Astrocyte of the cerebellum (primary cell): Measurements from ENCODE around the gene RSAD1.

Experiments
- DNase-seq: peaks from one replicate; pipeline ENCODE4 v3.0.0-alpha.2; 2011; ENCODE audit warnings: low read depth
- H3K4me3 ChIP-seq: 2 replicates; pipeline ENCODE4 v1.5.1; 2011; ENCODE audit warnings: mild to moderate bottlenecking, low read depth, low read length, moderate library complexity
- in situ Hi-C: cut with HindIII; loops from 2 replicates; pipeline ENCODE4 v1.10.0; 2017; ENCODE audit warnings: low sequenced_read_pairs
- TF ChIP-seq, protein P1 (sequence below): IDR thresholded peaks from 2 replicates; pipeline ENCODE4 v1.5.1; 2012; ENCODE audit warnings: low read length, low read depth, moderate library complexity, mild to moderate bottlenecking; ENCODE audit errors: missing control alignments

RSAD1 gene

GRCh38 chr17:50464121-50464520 lies 14.5 kb upstream of the RSAD1 start:
- no peak overlapping the region for H3K4me3 ChIP-seq
- in situ Hi-C loops: no loop called here
- no peak for DNase-seq
- TF ChIP-seq, protein P1, sequence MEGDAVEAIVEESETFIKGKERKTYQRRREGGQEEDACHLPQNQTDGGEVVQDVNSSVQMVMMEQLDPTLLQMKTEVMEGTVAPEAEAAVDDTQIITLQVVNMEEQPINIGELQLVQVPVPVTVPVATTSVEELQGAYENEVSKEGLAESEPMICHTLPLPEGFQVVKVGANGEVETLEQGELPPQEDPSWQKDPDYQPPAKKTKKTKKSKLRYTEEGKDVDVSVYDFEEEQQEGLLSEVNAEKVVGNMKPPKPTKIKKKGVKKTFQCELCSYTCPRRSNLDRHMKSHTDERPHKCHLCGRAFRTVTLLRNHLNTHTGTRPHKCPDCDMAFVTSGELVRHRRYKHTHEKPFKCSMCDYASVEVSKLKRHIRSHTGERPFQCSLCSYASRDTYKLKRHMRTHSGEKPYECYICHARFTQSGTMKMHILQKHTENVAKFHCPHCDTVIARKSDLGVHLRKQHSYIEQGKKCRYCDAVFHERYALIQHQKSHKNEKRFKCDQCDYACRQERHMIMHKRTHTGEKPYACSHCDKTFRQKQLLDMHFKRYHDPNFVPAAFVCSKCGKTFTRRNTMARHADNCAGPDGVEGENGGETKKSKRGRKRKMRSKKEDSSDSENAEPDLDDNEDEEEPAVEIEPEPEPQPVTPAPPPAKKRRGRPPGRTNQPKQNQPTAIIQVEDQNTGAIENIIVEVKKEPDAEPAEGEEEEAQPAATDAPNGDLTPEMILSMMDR: no peak

GRCh38 chr17:50464736-50465135 lies 13.9 kb upstream of the RSAD1 start:
- DNase-seq: no peak
- in situ Hi-C loops: no loop called here
- TF ChIP-seq, protein P1: no peak
- no peak overlapping the region for H3K4me3 ChIP-seq

- DNase-seq: no peak
- in situ Hi-C loops: no loop called here
- TF ChIP-seq, protein P1: no peak
- no peak overlapping the region for H3K4me3 ChIP-seq
Observed at GRCh38 chr17:50465171-50465570, 13.5 kb upstream of the RSAD1 start.

- in situ Hi-C loops: no loop called here
- H3K4me3 ChIP-seq: no peak overlapping the region
- TF ChIP-seq, protein P1: no peak
- no peak for DNase-seq
Observed at GRCh38 chr17:50465635-50466034, 13.0 kb upstream of the RSAD1 start.

DNA sequence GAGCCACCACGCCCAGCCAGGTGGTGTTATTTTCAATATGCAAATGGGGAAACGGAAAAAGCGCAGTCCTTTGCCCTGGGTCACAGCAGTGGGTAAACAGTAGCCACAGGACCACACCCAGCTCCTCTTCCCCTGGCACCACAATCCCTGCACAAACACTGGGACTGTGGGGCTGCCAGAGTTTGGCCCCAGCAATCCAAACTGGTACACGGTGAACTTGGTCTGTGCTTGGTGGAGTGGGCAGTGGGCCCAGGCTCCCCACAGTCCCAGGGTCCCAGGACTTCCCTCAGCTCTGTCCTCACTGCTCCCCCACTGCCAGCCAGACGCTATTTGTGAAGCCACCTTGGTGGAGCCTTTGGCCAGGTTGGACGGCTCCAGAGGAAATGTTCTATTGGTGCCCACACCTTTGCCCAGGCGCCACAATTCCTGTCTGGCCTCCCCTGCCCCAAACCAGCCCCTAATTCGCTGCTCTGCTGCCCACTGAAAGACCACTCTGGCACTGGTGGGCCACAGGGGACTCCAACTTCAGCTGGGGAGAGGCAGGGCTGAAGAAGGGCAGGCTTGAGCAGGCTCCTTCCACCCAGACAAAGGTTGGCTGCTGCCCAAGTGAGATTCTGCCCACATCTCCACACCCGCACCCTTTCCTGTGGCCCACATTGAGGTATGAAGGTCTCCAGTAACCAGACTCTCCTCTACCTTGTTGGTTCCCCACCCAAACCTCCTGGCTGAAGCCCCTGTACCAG lies 12.1 kb upstream of the RSAD1 start:
- in situ Hi-C loops: no loop called here
- no peak overlapping the region for H3K4me3 ChIP-seq
- TF ChIP-seq, protein P1: no peak
- no peak for DNase-seq

- TF ChIP-seq, protein P1: no peak
- no peak for DNase-seq
- in situ Hi-C loops: no loop called here
- H3K4me3 ChIP-seq: no peak overlapping the region
Observed at GRCh38 chr17:50467114-50467854, 11.4 kb upstream of the RSAD1 start.
